H1 (cell line): Measurements from ENCODE around the gene KAZALD1. TPM values are rescaled to one million over a fixed set of nuclear protein-coding genes. Genes with fewer than 3 reads are reported as not detected.

ENCODE experiments used
- ASH2L ChIP-seq: fragments of 200-600, 300-600 bp; sonication (generic); IDR thresholded peaks from one replicate; pipeline ENCODE4 v1.7.1; 2017; ENCODE audit warnings: low read length
- EGR1 ChIP-seq: IDR thresholded peaks from 2 replicates; pipeline ENCODE4 v1.6.1; 2011; ENCODE audit warnings: low read depth, low read length, borderline replicate concordance
- RAD21 ChIP-seq, 2 experiments: IDR thresholded peaks in 1 of 2; conservative IDR thresholded peaks in 1 of 2; 2 replicates each; pipeline ENCODE4 v1.6.1; 2011; ENCODE audit warnings: low read depth in 2 of 2, low read length in 2 of 2, improper control_type of control experiment in 1 of 2, inconsistent platforms in 1 of 2, mild to moderate bottlenecking in 1 of 2, moderate library complexity in 1 of 2
- polyA plus RNA-seq, 7 experiments: library from polyadenylated mRNA; depleted of rRNA in 3 of 7; stranded (reverse) in 5 of 7; unstranded in 2 of 7; fragments of >200 nt in 5 of 7; fragments of 200-250 nt in 2 of 7; gene quantifications; 1 replicate in 5 of 7; 2 replicates in 1 of 7; 4 replicates in 1 of 7; pipeline versions ENCODE4 v1.2.1 to v1.2.3, GENCODE V29; 2011 to 2013; ENCODE audit warnings: missing spikeins in 2 of 7, mixed read lengths in 2 of 7
- total RNA-seq: library from RNA; stranded (reverse); fragmentation: NEBNext Ultra II Directional; extraction: Animal tissue kit (Norgen Biotek cat#: 25700); gene quantifications from 2 replicates; pipeline ENCODE4 v1.2.1, GENCODE V29; 2021
- TF ChIP-seq, protein P1 (sequence below): IDR thresholded peaks from 2 replicates; pipeline ENCODE4 v1.6.1; 2012; ENCODE audit warnings: inconsistent platforms
- TF ChIP-seq, protein P2 (sequence below): IDR thresholded peaks from 2 replicates; pipeline ENCODE4 v1.6.1; 2012; ENCODE audit warnings: inconsistent platforms

Gene KAZALD1
- total and polyA plus RNA-seq, 2 of the 8 experiments (the other 6 are each of a cell fraction or from before 2014, with no cell fraction given), result 0.65 to 1.9 TPM

DNA sequence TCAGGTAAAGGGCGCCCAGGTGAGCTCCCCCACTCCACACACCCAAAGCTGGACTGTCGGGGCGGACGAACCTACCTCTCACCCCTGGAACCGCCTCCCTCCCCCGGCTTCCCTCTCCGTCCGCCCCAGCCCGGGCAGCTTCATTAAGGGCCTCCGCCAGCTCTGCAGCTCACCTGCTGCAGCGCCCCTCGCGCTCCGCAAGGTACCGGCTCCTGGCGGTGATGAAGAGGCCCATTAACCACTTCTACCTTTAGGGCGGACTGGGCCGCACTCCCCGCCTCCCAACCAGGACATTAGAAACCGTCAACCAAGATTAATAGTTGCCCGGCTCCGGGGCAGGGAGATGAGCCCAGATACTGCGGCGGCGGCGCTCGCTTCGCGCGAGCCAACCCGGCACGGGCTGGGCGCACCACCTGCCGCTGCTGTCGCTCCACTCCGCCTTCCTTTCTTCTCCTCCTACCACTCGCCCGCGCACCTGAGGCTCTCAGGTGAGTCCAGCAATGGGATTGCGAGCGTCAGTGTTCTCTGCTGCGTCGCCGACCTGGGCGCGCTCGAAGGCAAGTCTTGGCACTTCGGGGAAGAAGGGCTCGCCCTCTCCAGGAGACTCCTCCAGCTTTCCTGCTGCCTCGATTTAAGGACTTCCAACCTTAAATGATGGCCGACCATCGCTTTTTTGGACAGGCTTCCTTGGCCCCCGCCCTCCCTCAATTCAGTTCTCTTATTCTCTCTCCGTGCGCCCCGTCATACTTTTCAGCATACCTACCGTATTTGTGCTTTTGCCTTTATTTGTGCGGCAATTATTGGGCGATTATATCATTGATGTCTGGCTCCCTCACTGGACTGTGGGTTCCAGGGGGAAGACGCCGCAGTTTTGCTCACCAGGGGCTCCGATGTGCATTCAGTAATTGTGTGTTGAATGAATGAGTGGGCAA is 13.6 kb upstream of the KAZALD1 start (continued):
- TF ChIP-seq ASH2L (peak; percentile 20), RAD21 (IDR thresholded peaks at IDR 0.05 in 1 of 2, conservative IDR thresholded peaks at IDR 0.05 in 1 of 2; ENCODE audit: low read depth in 2 of 2, low read length in 2 of 2) (0 out of 4 replicates have a peak, but pooled peaks of 1 of the 2 experiments have one; percentile 1), EGR1 (no peak)
- TF ChIP-seq, protein P1, sequence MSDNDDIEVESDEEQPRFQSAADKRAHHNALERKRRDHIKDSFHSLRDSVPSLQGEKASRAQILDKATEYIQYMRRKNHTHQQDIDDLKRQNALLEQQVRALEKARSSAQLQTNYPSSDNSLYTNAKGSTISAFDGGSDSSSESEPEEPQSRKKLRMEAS, result peak; percentile 33; the same call in 1 of the 2 replicates
- TF ChIP-seq, protein P2, sequence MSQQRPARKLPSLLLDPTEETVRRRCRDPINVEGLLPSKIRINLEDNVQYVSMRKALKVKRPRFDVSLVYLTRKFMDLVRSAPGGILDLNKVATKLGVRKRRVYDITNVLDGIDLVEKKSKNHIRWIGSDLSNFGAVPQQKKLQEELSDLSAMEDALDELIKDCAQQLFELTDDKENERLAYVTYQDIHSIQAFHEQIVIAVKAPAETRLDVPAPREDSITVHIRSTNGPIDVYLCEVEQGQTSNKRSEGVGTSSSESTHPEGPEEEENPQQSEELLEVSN, result peak; percentile 57; the same call in 1 of the 2 replicates
